ENCODE results near the gene THADA.

DNA sequence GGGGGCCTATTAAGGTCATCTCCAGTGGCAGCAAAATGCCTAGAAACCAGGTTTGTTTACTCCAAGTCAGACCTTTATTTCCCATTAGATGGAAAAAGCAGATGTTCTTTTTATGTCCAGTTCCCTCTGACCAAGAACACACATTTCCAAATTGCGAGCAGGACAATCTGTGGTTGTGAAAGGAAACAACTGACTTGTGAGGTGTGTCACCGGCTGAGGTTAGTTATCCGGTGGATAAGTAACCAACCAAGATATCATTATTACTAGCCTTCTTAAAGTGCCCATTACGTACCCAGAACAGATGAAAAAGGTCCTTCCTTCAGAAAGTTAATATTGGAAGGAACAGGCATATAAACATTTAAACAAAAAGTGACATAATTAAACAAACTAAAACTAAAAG, 112.9 kb downstream of the THADA start:
- TF ChIP-seq, protein P1, sequence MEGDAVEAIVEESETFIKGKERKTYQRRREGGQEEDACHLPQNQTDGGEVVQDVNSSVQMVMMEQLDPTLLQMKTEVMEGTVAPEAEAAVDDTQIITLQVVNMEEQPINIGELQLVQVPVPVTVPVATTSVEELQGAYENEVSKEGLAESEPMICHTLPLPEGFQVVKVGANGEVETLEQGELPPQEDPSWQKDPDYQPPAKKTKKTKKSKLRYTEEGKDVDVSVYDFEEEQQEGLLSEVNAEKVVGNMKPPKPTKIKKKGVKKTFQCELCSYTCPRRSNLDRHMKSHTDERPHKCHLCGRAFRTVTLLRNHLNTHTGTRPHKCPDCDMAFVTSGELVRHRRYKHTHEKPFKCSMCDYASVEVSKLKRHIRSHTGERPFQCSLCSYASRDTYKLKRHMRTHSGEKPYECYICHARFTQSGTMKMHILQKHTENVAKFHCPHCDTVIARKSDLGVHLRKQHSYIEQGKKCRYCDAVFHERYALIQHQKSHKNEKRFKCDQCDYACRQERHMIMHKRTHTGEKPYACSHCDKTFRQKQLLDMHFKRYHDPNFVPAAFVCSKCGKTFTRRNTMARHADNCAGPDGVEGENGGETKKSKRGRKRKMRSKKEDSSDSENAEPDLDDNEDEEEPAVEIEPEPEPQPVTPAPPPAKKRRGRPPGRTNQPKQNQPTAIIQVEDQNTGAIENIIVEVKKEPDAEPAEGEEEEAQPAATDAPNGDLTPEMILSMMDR (IDR thresholded peaks at IDR 0.05): no peak
- TF ChIP-seq POLR2A (IDR thresholded peaks at IDR 0.05): no peak
